ENCODE measurements around the gene FARP2.

GRCh38 chr2:241349941-241350340 lies 6.1 kb upstream of the FARP2 start:
- no peak for TF ChIP-seq CTCF (IDR thresholded peaks at IDR 0.05)
- TF ChIP-seq POLR2A (IDR thresholded peaks at IDR 0.05), result no peak
- TF ChIP-seq EP300 (IDR thresholded peaks at IDR 0.05; ENCODE audit: low read depth), result no peak
- TF ChIP-seq POLR2AphosphoS5 (IDR thresholded peaks at IDR 0.05), result no peak
